GM21423 (cell line): ENCODE data around the gene USB1.

ENCODE experiments used
- ATAC-seq: cut with Tn5 transposase; IDR thresholded peaks from one replicate; pipeline ENCODE4 v1.9.1; 2021; ENCODE audit warnings: mild to moderate bottlenecking, moderate library complexity; ENCODE audit not compliant: unreplicated experiment

The USB1 gene

DNA sequence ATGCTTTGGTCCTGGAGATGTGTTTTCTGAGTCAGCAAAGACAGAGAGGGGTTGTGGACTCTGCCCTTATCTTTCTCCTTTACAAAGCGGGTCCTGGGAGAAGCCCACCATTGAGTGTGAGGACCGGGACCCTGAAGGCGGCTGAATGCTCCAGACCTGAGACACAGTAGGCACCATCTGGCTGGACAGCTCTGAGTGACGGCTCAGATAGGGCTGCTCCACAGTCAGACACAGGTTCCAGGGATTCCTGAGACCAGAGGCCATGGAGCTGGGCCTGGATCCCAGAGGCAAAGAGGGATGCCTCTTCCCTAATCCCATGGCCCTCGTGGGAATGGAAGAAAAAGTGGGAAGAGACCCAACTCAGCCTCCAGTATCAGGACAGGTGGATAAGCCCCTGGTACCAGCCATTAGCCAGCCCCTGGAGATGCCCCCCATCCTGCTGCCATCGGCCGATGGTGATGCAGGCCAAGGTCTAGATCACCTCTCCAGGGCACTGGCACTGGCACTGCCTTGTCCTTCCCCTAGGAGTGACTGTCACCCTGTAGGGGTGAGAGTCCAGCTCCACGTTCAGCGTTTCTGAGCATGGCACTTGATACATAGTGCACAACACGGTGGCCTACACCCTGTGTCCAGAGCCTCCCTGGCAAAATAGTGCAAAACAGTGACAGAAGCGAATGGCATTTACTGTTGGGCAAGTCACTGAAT lies 29.1 kb downstream of the USB1 start:
- no peak for ATAC-seq

DNA sequence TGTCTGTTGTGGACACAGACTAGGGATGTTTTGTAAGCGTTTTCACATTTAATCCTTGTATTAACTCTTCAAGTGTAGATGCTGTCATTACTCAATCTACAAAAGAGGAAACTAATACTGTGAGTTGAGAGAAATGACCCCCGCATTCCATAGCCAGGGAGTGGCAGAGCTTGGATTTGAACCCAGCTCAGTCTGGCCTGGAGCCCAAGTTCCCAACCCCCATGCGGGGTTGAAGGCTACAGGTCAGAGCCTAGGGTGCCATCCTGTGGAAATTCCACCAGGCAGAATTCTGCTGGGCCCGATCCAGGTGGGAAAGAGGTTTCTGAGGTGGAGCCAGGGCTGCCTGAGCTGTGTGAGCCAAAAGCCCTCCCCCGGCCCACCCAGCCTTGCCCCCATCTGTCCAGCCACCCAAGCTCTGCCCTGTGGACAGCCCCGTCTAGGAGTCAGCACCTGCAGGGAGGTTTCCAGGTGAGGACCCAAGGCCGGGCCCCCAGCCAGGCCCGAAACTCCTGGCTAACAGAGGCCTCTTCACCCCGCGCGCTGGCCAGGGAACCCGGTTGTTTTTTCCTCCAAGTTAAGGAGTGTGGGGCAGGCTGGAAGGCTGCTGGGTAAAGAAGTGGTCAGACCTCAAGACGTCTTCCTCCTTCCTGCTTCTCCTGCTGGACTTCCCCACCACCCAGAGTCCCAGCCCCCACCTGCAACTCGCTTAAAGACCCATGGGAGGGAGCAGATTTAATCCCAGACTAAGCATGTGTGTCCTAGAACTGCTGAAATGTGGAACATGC lies 30.0 kb downstream of the USB1 start:
- ATAC-seq, result no peak

DNA sequence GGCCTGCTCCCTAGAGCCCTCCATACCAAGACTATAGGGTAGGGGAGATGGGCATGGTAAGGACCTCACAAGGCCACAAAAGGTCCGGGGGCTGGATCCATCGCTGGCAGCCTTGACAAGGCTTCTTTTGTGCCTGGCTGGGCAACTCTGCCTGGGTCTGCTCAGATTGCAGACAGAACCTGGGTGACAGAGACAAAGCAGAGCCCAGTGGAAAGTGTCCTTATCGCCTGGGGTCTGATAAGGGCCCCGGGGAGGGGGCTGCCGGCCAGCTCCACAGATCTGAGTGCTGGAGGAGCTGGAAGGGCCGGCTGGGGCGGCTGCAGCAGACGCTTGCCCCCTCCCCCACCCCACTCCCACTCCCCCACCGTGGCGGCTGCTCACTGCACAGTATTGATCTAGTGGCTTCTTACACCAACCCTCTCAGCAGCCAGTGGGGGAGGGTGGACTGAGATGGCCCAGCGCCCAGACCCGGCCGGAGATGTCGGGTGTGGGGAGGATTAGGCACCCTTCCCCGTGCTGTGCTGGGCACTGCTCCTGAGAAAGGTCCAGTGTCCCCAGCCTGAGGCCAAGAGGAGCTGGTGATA lies 31.6 kb downstream of the USB1 start:
- no peak for ATAC-seq

DNA sequence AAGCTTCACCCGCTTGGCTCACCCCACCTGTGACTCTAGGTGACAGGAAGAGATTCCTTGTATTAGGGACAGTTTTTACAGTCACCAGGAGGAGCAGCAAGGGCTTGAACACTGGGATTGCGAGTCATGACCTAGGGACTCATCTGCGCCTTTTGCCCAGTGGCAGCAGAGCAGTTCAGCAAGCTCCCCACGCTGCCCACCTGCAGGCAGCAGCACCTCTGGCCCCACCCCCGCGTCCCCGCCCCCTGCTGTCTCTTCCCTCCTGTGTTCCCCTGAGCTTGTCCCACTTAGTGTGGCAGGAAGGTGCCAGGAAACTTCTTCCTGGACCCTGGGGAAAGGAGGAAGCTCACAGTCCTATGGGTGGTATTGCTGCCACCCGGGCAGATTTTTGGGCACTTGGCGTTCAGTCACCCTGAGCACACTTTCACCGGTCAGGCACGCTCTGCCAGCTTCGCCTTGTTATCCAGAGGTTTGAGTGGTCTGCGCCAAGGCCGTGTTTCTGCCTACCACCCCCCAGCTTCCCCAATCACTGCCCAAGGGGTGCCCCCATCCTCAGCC lies 33.0 kb downstream of the USB1 start:
- no peak for ATAC-seq

DNA sequence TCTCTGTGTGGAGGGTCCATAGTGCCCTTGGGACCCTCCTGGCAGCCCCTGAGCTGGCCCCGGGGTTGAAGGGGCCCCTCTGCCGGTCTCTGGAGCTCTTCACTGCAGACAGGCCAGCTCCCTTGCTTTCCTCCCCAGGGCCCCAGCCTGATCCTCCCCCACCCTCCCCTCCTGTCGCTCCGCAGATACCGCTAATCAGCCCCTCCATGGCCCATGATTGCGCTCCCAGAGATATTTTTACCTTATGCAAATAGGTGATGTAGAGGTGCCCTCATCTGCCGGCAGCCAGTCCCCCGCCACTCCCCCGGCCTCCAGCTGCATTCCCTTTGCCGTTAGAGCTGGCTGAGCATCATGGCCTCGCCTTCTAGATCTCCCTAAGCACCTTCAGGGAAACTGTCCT lies 33.6 kb downstream of the USB1 start:
- ATAC-seq, result no peak

DNA sequence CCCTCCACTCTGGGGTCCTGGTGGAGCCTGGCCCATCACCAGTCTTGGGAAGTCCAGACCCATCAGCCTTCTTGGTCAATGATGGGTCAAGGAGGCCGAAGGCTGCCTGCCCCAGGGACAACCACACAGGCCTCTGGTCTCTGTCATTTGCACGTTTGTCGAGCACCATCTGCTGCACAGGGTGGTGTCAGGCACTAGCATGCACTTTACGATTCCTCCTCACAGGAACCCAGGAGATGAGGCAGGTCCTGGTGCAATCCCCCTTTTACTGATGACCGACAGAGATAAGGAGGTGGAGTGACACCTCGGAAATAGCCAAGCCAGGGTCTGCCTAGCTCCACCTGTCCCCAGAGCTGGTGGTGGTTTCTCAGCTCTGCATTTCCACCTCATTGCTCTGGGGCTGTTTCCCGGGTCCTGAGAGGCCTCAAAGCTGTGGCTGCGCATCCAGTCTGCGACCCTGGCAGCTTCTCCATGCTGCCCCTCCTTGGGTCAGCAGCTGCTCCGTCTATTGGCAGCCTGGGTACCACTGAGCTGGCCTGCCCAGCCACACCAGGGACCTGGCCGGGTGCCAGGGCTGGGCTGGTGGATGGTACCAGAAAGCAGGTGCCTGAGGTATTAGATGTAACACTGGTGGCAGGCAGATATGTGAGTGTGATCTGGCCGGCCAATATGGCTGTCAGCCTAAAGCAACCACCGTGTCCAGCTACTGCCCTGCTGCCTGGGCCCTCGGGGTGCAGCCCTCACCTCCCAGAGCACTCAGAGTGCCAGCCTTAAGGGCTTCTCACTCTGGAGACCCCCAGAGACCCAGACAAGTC lies 34.4 kb downstream of the USB1 start:
- no peak for ATAC-seq

DNA sequence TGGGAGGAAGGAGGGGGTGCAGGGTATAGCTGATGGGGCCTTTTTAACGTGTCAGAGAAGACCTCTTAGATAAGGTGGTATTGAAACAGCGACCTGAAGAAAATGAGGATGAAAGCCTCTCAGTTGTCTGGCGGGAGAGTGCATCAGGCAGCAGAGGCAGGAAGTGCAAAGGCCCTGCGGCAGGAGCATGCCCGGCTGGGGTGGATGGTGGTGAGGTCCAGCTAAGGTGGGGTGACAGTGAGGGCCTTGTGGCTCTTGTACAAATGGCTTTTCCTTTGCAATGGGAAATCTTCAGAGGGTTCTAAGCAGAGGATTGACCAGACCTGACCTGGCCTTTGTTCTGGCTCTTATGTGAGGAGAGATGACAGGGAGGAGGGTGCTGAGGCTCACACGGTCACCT lies 35.7 kb downstream of the USB1 start:
- no peak for ATAC-seq

DNA sequence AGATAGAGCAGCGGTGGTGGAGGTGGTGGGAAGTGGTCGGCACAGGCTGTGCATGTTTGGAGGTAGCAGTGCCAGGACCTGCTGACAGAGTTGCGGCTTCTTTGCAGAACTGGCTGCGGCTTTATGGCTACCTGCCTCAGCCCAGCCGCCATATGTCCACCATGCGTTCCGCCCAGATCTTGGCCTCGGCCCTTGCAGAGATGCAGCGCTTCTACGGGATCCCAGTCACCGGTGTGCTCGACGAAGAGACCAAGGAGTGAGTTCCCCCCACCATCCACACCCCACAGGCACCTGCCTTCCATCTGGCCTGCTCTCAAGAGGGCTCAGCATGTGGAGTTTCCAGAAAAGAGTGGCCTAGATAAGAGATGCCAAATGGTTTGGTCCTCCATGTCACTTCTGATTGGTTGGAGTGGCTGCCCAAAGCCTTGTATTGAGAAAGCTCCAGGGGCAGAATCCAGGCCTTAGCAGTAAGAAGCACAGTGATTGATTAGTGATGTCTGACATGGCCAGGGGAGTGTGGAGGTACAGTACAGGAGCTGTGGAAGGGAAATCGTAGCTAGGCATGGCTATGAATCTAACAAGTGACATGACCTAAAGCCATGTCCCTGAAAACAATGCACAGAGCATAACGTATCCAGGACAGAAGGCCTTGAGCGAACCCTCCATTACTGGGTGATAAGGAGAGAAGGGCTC lies 36.3 kb downstream of the USB1 start:
- no peak for ATAC-seq

DNA sequence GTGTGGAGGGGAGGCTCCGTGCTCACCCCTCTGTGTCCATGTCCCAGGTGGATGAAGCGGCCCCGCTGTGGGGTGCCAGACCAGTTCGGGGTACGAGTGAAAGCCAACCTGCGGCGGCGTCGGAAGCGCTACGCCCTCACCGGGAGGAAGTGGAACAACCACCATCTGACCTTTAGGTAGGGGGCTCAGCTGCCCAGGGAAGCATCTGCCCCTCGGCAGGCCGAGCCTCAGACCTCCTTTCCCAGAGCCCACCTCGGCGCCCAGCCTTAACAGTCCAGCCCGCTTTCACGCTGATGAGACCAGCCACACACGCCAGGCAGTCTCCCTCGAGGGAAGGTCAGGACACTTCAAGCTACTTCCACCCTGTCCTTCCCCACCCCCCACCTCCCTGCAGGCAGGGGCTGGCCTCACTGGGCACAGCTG lies 37.0 kb downstream of the USB1 start:
- no peak for ATAC-seq

DNA sequence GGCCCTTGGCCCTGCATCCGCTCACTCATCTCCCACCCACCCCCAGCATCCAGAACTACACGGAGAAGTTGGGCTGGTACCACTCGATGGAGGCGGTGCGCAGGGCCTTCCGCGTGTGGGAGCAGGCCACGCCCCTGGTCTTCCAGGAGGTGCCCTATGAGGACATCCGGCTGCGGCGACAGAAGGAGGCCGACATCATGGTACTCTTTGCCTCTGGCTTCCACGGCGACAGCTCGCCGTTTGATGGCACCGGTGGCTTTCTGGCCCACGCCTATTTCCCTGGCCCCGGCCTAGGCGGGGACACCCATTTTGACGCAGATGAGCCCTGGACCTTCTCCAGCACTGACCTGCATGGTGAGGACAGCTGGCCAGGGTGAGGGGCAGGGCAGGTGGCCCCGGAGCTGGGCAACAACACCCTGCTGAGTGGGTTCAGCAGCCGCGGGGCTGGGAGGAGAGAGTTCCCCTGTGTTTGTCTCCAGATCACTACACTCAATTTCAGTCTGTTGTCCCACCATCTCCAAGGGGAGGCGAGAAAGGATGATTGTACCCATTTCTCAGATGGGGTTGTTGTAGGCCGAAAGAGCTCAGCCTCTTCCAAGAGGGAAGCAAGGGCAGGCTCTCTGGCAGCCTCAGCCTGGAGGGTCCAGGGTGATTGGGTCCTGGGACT lies 38.8 kb downstream of the USB1 start:
- ATAC-seq, result no peak

DNA sequence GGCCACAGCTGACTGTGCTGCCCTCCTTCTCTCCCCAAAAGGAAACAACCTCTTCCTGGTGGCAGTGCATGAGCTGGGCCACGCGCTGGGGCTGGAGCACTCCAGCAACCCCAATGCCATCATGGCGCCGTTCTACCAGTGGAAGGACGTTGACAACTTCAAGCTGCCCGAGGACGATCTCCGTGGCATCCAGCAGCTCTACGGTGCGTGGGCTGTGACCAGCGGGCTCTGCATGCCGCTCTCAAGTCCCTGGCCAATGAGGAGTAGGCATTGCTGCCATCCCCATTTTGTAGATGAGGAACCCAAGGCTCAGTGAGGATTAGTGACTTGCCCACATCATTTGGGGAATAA lies 39.3 kb downstream of the USB1 start:
- no peak for ATAC-seq

DNA sequence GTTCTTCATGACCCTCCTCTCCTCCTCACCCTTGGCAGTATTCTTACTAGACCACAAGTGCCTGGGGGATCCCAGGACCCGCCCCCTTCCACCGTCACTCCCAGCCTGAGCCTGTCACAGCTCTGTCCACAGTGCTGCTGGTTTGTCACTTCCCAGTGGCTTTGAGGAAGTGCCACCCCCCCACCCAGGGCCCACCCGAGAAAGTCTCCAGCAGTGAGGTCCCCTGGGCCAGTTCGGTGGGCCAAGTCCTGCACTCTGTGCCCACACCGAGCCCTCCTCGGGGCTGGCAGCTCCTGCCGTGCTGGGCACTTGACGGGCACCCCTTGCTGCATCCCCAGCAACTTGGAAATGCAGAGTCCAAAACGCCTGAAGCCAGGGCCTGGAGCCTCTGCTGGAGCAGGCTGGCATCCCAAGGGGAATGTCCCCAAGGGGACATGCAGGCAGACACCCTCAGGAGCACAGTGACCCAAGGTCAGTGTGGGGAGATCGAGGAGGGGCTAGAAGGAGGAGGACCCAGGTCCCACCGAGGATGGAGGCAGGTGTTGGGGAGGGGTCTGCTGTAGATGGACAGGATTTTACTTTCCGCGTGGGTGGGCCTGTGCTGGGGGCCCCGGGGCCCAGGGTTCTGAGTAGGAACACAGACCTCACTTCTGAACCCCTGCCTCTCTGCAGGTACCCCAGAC lies 39.9 kb downstream of the USB1 start:
- ATAC-seq, result no peak

DNA sequence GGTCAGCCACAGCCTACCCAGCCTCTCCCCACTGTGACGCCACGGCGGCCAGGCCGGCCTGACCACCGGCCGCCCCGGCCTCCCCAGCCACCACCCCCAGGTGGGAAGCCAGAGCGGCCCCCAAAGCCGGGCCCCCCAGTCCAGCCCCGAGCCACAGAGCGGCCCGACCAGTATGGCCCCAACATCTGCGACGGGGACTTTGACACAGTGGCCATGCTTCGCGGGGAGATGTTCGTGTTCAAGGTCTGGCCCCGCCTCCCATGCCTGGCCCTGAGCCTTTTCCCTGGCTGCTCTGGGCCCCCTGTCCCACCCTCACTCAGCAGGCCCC lies 40.4 kb downstream of the USB1 start:
- ATAC-seq, result no peak

DNA sequence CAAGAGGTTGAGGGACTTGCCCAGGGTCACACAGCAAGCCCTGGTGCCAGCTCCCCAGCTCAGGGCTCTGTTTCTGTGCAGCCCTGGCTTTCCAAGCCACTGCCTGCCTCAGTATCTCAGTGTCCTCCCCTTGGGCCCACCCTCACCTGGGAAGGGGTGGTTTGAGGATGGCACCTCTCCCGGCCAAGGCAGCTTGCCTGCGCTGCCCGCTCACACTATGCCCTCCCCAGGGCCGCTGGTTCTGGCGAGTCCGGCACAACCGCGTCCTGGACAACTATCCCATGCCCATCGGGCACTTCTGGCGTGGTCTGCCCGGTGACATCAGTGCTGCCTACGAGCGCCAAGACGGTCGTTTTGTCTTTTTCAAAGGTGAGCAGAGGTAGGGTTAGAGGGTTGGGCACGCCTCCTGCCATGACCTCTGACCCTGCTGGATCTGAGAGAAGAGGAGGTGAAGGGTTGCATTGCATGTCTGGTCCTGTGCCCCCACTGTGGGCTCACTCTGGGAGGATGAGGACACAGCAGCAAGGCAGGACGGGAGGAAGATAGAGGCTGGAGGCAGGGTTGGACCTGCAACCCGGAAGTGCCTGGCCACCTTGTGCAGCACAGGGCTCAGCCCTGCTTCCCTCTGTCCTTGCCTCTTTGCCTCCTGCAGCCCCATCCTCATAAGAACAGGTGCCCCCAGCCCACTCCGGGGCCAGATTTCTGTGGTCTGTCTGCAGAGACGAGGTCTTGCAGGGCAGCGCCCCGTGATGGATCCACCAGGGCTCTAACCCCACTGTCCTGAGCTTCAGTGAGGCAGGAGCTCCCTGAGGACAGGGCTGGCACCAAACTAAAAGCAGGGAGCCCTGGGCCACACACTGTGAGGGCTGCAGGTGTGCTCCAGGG lies 41.0 kb downstream of the USB1 start:
- no peak for ATAC-seq

DNA sequence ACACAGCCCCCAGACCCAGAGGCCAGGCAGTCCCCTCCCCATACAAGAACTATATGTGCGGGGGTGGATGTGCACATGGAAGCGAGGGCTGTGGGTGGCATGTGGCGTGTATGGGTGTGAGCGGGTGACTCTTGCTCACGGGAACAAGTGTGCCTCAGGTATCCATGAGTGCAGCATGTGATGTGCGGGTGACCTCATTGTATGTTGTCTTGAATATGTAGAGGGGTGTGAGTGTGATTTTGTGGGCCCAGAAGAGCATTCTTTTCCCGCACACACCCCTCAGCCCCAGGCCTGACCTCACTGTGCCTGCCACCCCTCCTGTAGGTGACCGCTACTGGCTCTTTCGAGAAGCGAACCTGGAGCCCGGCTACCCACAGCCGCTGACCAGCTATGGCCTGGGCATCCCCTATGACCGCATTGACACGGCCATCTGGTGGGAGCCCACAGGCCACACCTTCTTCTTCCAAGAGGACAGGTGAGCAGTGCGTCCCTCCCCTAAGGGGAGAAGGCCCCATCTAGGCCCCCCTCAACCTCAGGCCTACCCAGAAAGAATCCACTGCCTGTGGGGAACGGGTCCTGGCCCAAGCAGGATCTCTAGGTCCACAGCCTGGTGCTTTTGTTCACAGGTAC lies 41.8 kb downstream of the USB1 start:
- no peak for ATAC-seq

DNA sequence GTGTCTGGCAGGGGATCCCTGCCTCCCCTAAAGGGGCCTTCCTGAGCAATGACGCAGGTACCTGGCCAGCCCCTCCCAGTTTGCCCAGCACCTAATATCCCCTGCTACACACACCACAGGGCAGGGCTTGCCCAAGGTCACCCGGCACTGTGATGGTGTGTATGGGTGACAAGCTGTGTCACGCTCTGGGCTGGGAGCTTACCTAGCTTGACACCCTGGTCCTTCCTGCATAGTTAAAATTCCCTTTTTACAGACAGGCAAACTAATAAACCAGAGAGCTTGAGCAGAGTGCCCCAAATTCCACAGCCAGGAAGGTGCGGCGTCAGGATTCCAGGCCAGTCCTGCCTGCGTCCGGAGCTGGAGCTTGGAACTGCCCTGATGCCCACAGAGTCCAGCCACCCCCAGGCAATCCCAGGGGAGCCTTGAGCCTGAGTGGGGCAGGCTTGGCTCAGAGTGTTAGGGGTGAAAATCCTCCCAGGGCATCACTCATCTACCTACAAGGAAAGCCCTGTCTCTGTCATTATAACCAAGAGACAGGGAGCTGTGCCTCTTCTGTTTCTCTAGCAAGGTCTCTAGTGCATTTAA lies 42.5 kb downstream of the USB1 start:
- no peak for ATAC-seq

DNA sequence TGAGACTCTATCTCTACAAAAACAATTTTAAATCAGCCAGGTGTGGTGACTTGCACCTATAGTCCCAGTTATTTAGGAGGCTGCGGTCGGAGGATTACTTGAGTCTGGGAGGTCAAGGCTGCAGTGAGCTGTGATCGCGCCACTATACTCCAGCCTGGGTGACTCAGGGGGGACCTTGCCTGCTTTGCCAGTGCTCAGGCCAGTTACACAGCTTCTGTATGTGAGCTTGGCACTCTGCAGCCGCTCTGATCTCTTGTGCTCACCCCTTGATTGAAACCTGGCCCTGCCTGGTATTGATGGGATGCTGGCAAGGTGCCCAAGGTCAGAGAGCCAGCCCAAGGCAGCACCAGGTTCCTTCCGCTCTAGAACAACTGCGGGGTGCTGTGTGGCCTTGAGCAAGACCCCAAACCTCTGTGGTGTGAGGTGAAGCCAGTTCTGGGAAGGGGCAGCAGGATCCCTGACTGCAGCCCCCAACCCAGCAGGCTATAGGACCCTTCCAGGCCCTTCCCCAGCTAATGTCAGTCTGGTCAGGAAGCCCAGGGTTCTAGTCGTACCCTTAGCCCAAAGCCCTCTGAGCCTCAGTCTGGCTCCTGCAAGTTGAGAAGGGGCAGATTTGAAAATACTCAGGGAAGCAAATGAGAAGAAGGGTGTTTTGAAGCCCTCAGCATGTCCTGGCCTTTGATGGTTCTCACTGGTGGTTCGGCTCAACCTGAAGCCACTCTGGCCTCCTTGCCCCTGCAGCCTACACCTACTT lies 43.2 kb downstream of the USB1 start:
- ATAC-seq, result no peak
